ENCODE results near the gene GNB3. TPM values are rescaled to one million over a fixed set of nuclear protein-coding genes. Genes with fewer than 3 reads are reported as not detected.

The GNB3 gene
- polyA plus RNA-seq, 2 of the 4 experiments (the other 2 are of a cell fraction) = 0.94 to 2.7 TPM

GRCh38 chr12:6850796-6851152 is 10.0 kb downstream of the GNB3 start:
- ATAC-seq (no peak), FAIRE-seq (no peak), DNase-seq (ENCODE audit: low read depth in 1 of 2, low spot score in 1 of 2) (no peak)
- CTCF ChIA-PET = interaction anchor here (1.2 to 10.1 kb wide), 8 partner anchors 15 to 97 kb away, joined by 3 to 117 read pairs (median 8); partner anchors contain the start of genes C12orf57, MLF2, PTMS and RNU7-1
- no peaks in the 10 kb centered on the region for H3K9me3 ChIP-seq
- peak overlapping the region; percentile 70 for H3K4me2 ChIP-seq
- TF ChIP-seq KDM5A (IDR thresholded peaks at IDR 0.05) (peak; percentile 83; the same call in 1 of the 2 replicates), PHF8 (IDR thresholded peaks at IDR 0.05; ENCODE audit: borderline replicate concordance, low read depth) (no peak)
- H3K27ac ChIP-seq = peak overlapping the region; percentile 67 to 89; a peak in 5 of 6 replicates
- peaks cover 23% of the 10 kb centered on the region for H3K4me1 ChIP-seq
- POLR2A ChIA-PET = interaction anchor here (1.1 to 3.1 kb wide), 16 partner anchors 8 to 317 kb away, joined by 4 to 74 read pairs (median 10); partner anchors contain the start of genes C12orf57, GAPDH, MLF2 and PTMS
- H3K4me3 ChIP-seq = peak overlapping the region; percentile 50
- 27% methylated on average over 15 of the region's 16 CpGs for WGBS (ENCODE audit: missing lambda C conversion rate)

GRCh38 chr12:6851153-6851920 is 10.6 kb downstream of the GNB3 start, which contains the start of gene CDCA3:
Gene CDCA3 (minus strand): TSS chr12:6851286. CDS start chr12:6850952, 334 bp downstream.
- Histone ChIP-seq H3K4me3 (peak within 1 kb of the TSS; percentile 50), H3K4me2 (peak within 1 kb of the TSS; percentile 70), H3K9me3 (no peaks in the 10 kb centered on the region), H3K4me1 (peaks cover 23% of the 10 kb centered on the region), H3K27ac (peak within 1 kb of the TSS; percentile 87 to 89)
- CTCF ChIA-PET = interaction anchor here (0.6 to 10.1 kb wide), 12 partner anchors 14 to 111 kb away, joined by 3 to 117 read pairs (median 6); partner anchors contain the start of genes C12orf57, MLF2, PTMS and RNU7-1
- FAIRE-seq (peak; percentile 77), DNase-seq (ENCODE audit: low read depth in 1 of 2, low spot score in 1 of 2) (peak; percentile 99 to 100), ATAC-seq (peak; percentile 83 to 85)
- WGBS (ENCODE audit: missing lambda C conversion rate) = 2% methylated on average over 37 of the region's 37 CpGs
- POLR2A ChIA-PET = interaction anchor here (0.6 to 3.1 kb wide), 19 partner anchors 9 to 317 kb away, joined by 3 to 74 read pairs (median 10); partner anchors contain the start of genes C12orf57, COPS7A, GAPDH and GPR162
- no peak for TF ChIP-seq CEBPB (IDR thresholded peaks at IDR 0.05)
- TF ChIP-seq, protein P1, sequence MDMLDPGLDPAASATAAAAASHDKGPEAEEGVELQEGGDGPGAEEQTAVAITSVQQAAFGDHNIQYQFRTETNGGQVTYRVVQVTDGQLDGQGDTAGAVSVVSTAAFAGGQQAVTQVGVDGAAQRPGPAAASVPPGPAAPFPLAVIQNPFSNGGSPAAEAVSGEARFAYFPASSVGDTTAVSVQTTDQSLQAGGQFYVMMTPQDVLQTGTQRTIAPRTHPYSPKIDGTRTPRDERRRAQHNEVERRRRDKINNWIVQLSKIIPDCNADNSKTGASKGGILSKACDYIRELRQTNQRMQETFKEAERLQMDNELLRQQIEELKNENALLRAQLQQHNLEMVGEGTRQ (IDR thresholded peaks at IDR 0.05) = no peak
- TF ChIP-seq RAD21 (conservative IDR thresholded peaks at IDR 0.05 in 1 of 2, IDR thresholded peaks at IDR 0.05 in 1 of 2) = no peak
- TF ChIP-seq HEYL (CRISPR knock-in tag; IDR thresholded peaks at IDR 0.05) = no peak
- TF ChIP-seq HOXA7 (CRISPR knock-in tag; IDR thresholded peaks at IDR 0.05) = no peak
- no peak for TF ChIP-seq FOXS1 (CRISPR knock-in tag; IDR thresholded peaks at IDR 0.05)
- no peak; the same call in 1 of the 2 replicates for TF ChIP-seq KDM5A (IDR thresholded peaks at IDR 0.05)
- TF ChIP-seq PBX3 (IDR thresholded peaks at IDR 0.05) = peak; percentile 96
- TF ChIP-seq CHD4 (IDR thresholded peaks at IDR 0.05; ENCODE audit: borderline replicate concordance) = no peak
- TF ChIP-seq POLR2A (IDR thresholded peaks at IDR 0.05; ENCODE audit: low read length) = peak; percentile 41; the same call in 1 of the 2 replicates
- no peak for TF ChIP-seq POLR2AphosphoS2 (conservative IDR thresholded peaks at IDR 0.05; ENCODE audit: low read length)
- no peak for TF ChIP-seq ELK1 (IDR thresholded peaks at IDR 0.05; ENCODE audit: low read depth, low read length)
- no peak for TF ChIP-seq ATOH8 (CRISPR knock-in tag; IDR thresholded peaks at IDR 0.05; ENCODE audit: low read depth)
- no peak for TF ChIP-seq RFX5 (IDR thresholded peaks at IDR 0.05)
- no peak for TF ChIP-seq ZNF302 (CRISPR knock-in tag; IDR thresholded peaks at IDR 0.05)
- no peak for TF ChIP-seq EHMT2 (IDR thresholded peaks at IDR 0.05; ENCODE audit: low read depth)
- TF ChIP-seq, protein P2, sequence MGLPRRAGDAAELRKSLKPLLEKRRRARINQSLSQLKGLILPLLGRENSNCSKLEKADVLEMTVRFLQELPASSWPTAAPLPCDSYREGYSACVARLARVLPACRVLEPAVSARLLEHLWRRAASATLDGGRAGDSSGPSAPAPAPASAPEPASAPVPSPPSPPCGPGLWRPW (IDR thresholded peaks at IDR 0.05) = no peak
- TF ChIP-seq, protein P3, sequence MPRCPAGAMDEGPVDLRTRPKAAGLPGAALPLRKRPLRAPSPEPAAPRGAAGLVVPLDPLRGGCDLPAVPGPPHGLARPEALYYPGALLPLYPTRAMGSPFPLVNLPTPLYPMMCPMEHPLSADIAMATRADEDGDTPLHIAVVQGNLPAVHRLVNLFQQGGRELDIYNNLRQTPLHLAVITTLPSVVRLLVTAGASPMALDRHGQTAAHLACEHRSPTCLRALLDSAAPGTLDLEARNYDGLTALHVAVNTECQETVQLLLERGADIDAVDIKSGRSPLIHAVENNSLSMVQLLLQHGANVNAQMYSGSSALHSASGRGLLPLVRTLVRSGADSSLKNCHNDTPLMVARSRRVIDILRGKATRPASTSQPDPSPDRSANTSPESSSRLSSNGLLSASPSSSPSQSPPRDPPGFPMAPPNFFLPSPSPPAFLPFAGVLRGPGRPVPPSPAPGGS (IDR thresholded peaks at IDR 0.05) = no peak
- TF ChIP-seq ESRRA (IDR thresholded peaks at IDR 0.05; ENCODE audit: borderline replicate concordance, low read length) = no peak
- peak; percentile 70; the same call in 1 of the 2 replicates for TF ChIP-seq PHF8 (IDR thresholded peaks at IDR 0.05; ENCODE audit: borderline replicate concordance, low read depth)
- 0 out of 2 replicates have a peak, but pooled peaks have one; percentile 63 for TF ChIP-seq HDAC2 (IDR thresholded peaks at IDR 0.05)
- no peak for TF ChIP-seq NFE2L2 (conservative IDR thresholded peaks at IDR 0.05; ENCODE audit: low read length)
- no peak for TF ChIP-seq ZFP36 (IDR thresholded peaks at IDR 0.05; ENCODE audit: borderline replicate concordance, partially characterized antibody)
- TF ChIP-seq HOXB5 (CRISPR knock-in tag; IDR thresholded peaks at IDR 0.05) = no peak
- no peak for TF ChIP-seq EHF (CRISPR knock-in tag; IDR thresholded peaks at IDR 0.05)
- no peak for TF ChIP-seq SREBF2 (IDR thresholded peaks at IDR 0.05)
- TF ChIP-seq, protein P4, sequence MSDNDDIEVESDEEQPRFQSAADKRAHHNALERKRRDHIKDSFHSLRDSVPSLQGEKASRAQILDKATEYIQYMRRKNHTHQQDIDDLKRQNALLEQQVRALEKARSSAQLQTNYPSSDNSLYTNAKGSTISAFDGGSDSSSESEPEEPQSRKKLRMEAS (IDR thresholded peaks at IDR 0.05) = peak; percentile 90
- TF ChIP-seq FOSL2 (IDR thresholded peaks at IDR 0.05) = no peak
- TF ChIP-seq FOSL2 (CRISPR knock-in tag; IDR thresholded peaks at IDR 0.05) = no peak
- TF ChIP-seq JUN (IDR thresholded peaks at IDR 0.05) = peak in 1 of 2 experiments; percentile 29; a peak in 1 of 5 replicates
- no peak for TF ChIP-seq TP53 (CRISPR knock-in tag; IDR thresholded peaks at IDR 0.05)
